Fibroblast of lung (primary cell): ENCODE data around the gene ZSCAN1. TPM values are rescaled to one million over a fixed set of nuclear protein-coding genes. Genes with fewer than 3 reads are reported as not detected.

Experiments used
- DNase-seq, 2 donors: peaks; one replicate each; pipeline versions ENCODE4 v3.0.0 to v3.0.0-alpha.2; 2010; ENCODE audit warnings: low read depth in 2 of 2
- H2AFZ ChIP-seq: 2 replicates; pipeline ENCODE4 v1.5.1; 2012; ENCODE audit warnings: low read length, control low read depth, inconsistent platforms
- H3K27ac ChIP-seq: 2 replicates; pipeline ENCODE4 v1.5.1; 2011; ENCODE audit warnings: low read length, control low read depth; ENCODE audit not compliant: insufficient read depth
- H3K27me3 ChIP-seq: 2 replicates; pipeline ENCODE4 v1.5.1; 2011; ENCODE audit warnings: mild to moderate bottlenecking, low read length; ENCODE audit not compliant: control insufficient read depth, insufficient read depth
- H3K36me3 ChIP-seq: 2 replicates; pipeline ENCODE4 v1.5.1; 2011; ENCODE audit warnings: low read length; ENCODE audit not compliant: control insufficient read depth, insufficient read depth
- H3K4me1 ChIP-seq: 2 replicates; pipeline ENCODE4 v1.5.1; 2011; ENCODE audit warnings: low read length; ENCODE audit not compliant: control insufficient read depth, insufficient read depth; ENCODE audit errors: extremely low read depth
- H3K4me2 ChIP-seq: 2 replicates; pipeline ENCODE4 v1.5.1; 2011; ENCODE audit warnings: low read length, control low read depth; ENCODE audit not compliant: insufficient read depth; ENCODE audit errors: extremely low read depth
- H3K4me3 ChIP-seq, 4 experiments: fragments of 200-600 bp in 1 of 4; sonication (generic) in 1 of 4; replicated peaks in 1 of 4; 2 replicates each; pipeline ENCODE4 v1.5.1; 2011 to 2016; ENCODE audit warnings: low read length in 4 of 4, low read depth in 3 of 4, mild to moderate bottlenecking in 3 of 4, control low read depth in 2 of 4, inconsistent platforms in 1 of 4, mixed read lengths in 1 of 4; ENCODE audit not compliant: insufficient read depth in 1 of 4; ENCODE audit errors: control extremely low read depth in 1 of 4
- H3K79me2 ChIP-seq: 2 replicates; pipeline ENCODE4 v1.5.1; 2012; ENCODE audit warnings: mild to moderate bottlenecking, low read length, inconsistent platforms; ENCODE audit not compliant: control insufficient read depth, insufficient read depth
- H3K9ac ChIP-seq: 2 replicates; pipeline ENCODE4 v1.5.1; 2011; ENCODE audit warnings: mild to moderate bottlenecking, low read length, control low read depth; ENCODE audit not compliant: insufficient read depth
- H3K9me3 ChIP-seq: 2 replicates; pipeline ENCODE4 v1.5.1; 2012; ENCODE audit warnings: low read depth, low read length; ENCODE audit not compliant: control insufficient read depth, insufficient read depth
- H4K20me1 ChIP-seq: 2 replicates; pipeline ENCODE4 v1.5.1; 2011; ENCODE audit warnings: low read length; ENCODE audit not compliant: control insufficient read depth, insufficient read depth; ENCODE audit errors: extremely low read depth
- EZH2 ChIP-seq: IDR thresholded peaks from 2 replicates; pipeline ENCODE4 v1.5.1; 2012; ENCODE audit warnings: low read length, control low read depth, mild to moderate bottlenecking; ENCODE audit errors: missing control alignments
- polyA plus RNA-seq, 2 donors: library from polyadenylated mRNA; depleted of rRNA in 1 of 2; stranded (reverse) in 1 of 2; unstranded in 1 of 2; fragments of >200 nt; gene quantifications; 2 replicates each; pipeline ENCODE4 v1.2.1, GENCODE V29; 2011 to 2012; ENCODE audit warnings: missing spikeins in 1 of 2
- total RNA-seq: library from RNA; depleted of rRNA; stranded (reverse); fragments of >200 nt; gene quantifications from 2 replicates; pipeline ENCODE4 v1.2.1, GENCODE V29; 2014
- TF ChIP-seq, protein P1 (sequence below), 2 donors: IDR thresholded peaks in 1 of 2; conservative IDR thresholded peaks in 1 of 2; 1 replicate in 1 of 2; 2 replicates in 1 of 2; pipeline ENCODE4 v1.5.1; 2011 to 2012; ENCODE audit warnings: low read length in 2 of 2, control low read depth in 1 of 2, inconsistent platforms in 1 of 2, low read depth in 1 of 2, mild to moderate bottlenecking in 1 of 2

ZSCAN1 gene
- total and polyA plus RNA-seq, 2 donors (not counting 1 experiment from before 2014, with no cell fraction given) = not detected

DNA sequence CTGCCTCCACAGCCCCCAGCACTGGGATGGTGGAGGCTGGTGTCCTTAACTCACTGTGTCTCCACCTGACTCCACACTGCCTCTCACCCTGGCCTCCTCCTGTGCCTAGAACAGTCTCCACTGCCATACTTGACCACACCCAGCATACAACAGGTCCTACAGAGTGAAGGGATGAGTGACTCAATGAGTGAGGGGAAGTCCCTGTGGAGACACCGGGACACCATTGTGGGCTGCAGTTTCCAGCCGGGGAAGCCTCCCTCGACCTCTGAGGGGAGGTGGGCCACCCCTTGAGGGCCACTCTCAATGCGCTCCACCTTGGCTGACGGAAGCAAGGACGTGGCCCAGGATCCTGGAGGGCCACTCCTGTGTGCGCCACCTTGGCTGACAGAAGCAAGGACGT is 22.4 kb downstream of the ZSCAN1 start:
- no peak overlapping the region for H2AFZ ChIP-seq
- H3K9ac ChIP-seq = no peak overlapping the region
- no peaks in the 10 kb centered on the region for H3K79me2 ChIP-seq
- TF ChIP-seq, protein P1, sequence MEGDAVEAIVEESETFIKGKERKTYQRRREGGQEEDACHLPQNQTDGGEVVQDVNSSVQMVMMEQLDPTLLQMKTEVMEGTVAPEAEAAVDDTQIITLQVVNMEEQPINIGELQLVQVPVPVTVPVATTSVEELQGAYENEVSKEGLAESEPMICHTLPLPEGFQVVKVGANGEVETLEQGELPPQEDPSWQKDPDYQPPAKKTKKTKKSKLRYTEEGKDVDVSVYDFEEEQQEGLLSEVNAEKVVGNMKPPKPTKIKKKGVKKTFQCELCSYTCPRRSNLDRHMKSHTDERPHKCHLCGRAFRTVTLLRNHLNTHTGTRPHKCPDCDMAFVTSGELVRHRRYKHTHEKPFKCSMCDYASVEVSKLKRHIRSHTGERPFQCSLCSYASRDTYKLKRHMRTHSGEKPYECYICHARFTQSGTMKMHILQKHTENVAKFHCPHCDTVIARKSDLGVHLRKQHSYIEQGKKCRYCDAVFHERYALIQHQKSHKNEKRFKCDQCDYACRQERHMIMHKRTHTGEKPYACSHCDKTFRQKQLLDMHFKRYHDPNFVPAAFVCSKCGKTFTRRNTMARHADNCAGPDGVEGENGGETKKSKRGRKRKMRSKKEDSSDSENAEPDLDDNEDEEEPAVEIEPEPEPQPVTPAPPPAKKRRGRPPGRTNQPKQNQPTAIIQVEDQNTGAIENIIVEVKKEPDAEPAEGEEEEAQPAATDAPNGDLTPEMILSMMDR (conservative IDR thresholded peaks at IDR 0.05 in 1 of 2, IDR thresholded peaks at IDR 0.05 in 1 of 2; ENCODE audit: low read depth in 1 of 2, low read length in 2 of 2) = no peak
- no peak for TF ChIP-seq EZH2
- no peak for DNase-seq
- no peaks in the 10 kb centered on the region for H4K20me1 ChIP-seq
- H3K4me1 ChIP-seq = peaks cover 2% of the 10 kb centered on the region
- no peaks in the 10 kb centered on the region for H3K27me3 ChIP-seq
- H3K27ac ChIP-seq = no peak overlapping the region
- no peak overlapping the region for H3K4me3 ChIP-seq
- H3K36me3 ChIP-seq = no peaks in the 10 kb centered on the region
- H3K9me3 ChIP-seq = no peaks in the 10 kb centered on the region
- no peak overlapping the region for H3K4me2 ChIP-seq

DNA sequence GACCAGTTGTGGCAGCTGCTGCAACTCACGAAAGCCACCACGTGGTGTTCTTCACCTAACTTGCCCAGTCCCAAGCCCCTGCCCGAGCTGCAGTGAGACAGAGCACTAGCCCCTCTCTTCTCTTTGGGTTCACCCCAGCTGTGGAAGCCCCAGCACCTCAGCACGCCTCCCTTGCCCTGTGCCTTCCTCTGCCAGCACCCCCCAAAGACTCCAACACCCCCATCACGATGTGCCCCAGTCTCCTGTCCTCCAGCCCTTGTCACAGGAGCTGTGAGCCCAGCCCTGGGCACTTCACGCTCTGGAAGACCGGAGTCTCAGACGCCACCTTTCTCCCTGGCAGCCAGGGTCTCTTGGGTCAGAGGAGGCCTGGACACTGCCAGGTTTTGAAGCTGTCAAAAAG is 23.0 kb downstream of the ZSCAN1 start:
- H3K79me2 ChIP-seq = no peaks in the 10 kb centered on the region
- no peaks in the 10 kb centered on the region for H3K36me3 ChIP-seq
- no peak for DNase-seq
- no peak overlapping the region for H3K4me2 ChIP-seq
- peaks cover 2% of the 10 kb centered on the region for H3K4me1 ChIP-seq
- no peak for TF ChIP-seq EZH2
- TF ChIP-seq, protein P1 (conservative IDR thresholded peaks at IDR 0.05 in 1 of 2, IDR thresholded peaks at IDR 0.05 in 1 of 2; ENCODE audit: low read depth in 1 of 2, low read length in 2 of 2) = no peak
- H4K20me1 ChIP-seq = no peaks in the 10 kb centered on the region
- no peak overlapping the region for H3K4me3 ChIP-seq
- no peak overlapping the region for H2AFZ ChIP-seq
- no peaks in the 10 kb centered on the region for H3K27me3 ChIP-seq
- H3K27ac ChIP-seq = no peak overlapping the region
- no peak overlapping the region for H3K9ac ChIP-seq
- no peaks in the 10 kb centered on the region for H3K9me3 ChIP-seq

DNA sequence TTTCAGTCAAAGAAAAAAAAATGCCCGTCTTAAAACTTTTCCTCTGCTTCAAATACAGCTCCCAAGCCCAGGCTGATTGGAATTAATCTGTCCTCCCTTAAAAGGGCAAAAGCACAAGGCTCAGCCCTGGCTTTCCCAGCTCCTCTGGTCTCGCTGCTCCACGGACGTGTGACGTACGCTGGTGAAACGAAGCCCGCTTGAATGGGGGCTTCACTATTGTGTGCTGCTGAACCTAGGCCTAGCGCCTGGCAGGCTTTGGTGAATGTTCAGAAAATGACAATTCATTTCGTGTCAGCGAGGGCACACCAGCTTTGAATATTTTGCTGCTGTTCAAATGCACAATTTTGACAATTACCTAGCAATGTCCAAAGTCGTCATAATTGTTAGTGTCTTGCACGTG is 24.6 kb downstream of the ZSCAN1 start:
- Histone ChIP-seq H3K27ac (peak overlapping the region; percentile 51), H2AFZ (peak overlapping the region; percentile 93), H3K9me3 (no peaks in the 10 kb centered on the region), H3K27me3 (no peaks in the 10 kb centered on the region), H3K4me1 (peaks cover 2% of the 10 kb centered on the region), H3K36me3 (no peaks in the 10 kb centered on the region), H3K9ac (no peak overlapping the region), H3K4me3 (peak overlapping the region in 2 of 4 experiments; percentile 51 to 63), H3K79me2 (no peaks in the 10 kb centered on the region), H3K4me2 (no peak overlapping the region), H4K20me1 (no peaks in the 10 kb centered on the region)
- TF ChIP-seq, protein P1 (conservative IDR thresholded peaks at IDR 0.05 in 1 of 2, IDR thresholded peaks at IDR 0.05 in 1 of 2; ENCODE audit: low read depth in 1 of 2, low read length in 2 of 2) = no peak
- TF ChIP-seq EZH2 = no peak
- no peak for DNase-seq
